Measurements from ENCODE around the gene KRABD2.
"Not testable (repeated sequence)": the region's sequence is repeated elsewhere in the genome, so short reads cannot be mapped to it uniquely, and the experiment has no call there.

Gene KRABD2

GRCh38 chr17:8383143-8383822 lies 6.8 kb upstream of the KRABD2 start, which contains the start of gene RPL26:
Gene RPL26 (minus strand): TSS chr17:8383193. CDS start chr17:8382310, 883 bp downstream.
- WGBS, 3 donors: 0 to 1% (median 0%) methylated on average over 41 to 55 of the region's 55 CpGs

GRCh38 chr17:8382880-8383142 lies 6.3 kb upstream of the KRABD2 start:
- no peaks in the 10 kb centered on the region for H3K36me3 ChIP-seq
- no peaks in the 10 kb centered on the region for H3K9me3 ChIP-seq
- H3K4me3 ChIP-seq: peak overlapping the region; percentile 89
- DNase-seq: no peak
- TF ChIP-seq CTCF (IDR thresholded peaks at IDR 0.05) (no peak), EP300 (IDR thresholded peaks at IDR 0.05) (no peak), POLR2A (IDR thresholded peaks at IDR 0.05) (no peak)
- intact Hi-C loops (cut with DNase I): no loop called here
- H3K4me1 ChIP-seq (ENCODE audit: insufficient read depth): peaks cover 12% of the 10 kb centered on the region
- WGBS, 3 donors: 1 to 2% (median 1%) methylated on average over 15 of the region's 15 CpGs
- no peak overlapping the region for H3K27ac ChIP-seq
- no peaks in the 10 kb centered on the region for H3K27me3 ChIP-seq

More at GRCh38 chr17:8383143-8383822, 6.8 kb upstream of the KRABD2 start, which contains the start of gene RPL26:
- DNase-seq: peak; percentile 95 to 99 (median 95)
- peaks cover 12% of the 10 kb centered on the region for H3K4me1 ChIP-seq (ENCODE audit: insufficient read depth)
- intact Hi-C loops (cut with DNase I): no loop called here
- no peaks in the 10 kb centered on the region for H3K9me3 ChIP-seq
- no peaks in the 10 kb centered on the region for H3K27me3 ChIP-seq
- H3K36me3 ChIP-seq: no peaks in the 10 kb centered on the region
- H3K27ac ChIP-seq: peak within 1 kb of the TSS; percentile 71 to 87
- H3K4me3 ChIP-seq: peak within 1 kb of the TSS; percentile 89
- TF ChIP-seq EP300 (IDR thresholded peaks at IDR 0.05) (no peak), CTCF (IDR thresholded peaks at IDR 0.05) (peak; percentile 90 to 99 (median 99)), POLR2A (IDR thresholded peaks at IDR 0.05) (peak; percentile 77)

- TF ChIP-seq POLR2A (IDR thresholded peaks at IDR 0.05): no peak
- TF ChIP-seq CTCF (IDR thresholded peaks at IDR 0.05): no peak
- no peak for TF ChIP-seq EP300 (IDR thresholded peaks at IDR 0.05)
- H3K36me3 ChIP-seq: no peaks in the 10 kb centered on the region
- H3K9me3 ChIP-seq: no peaks in the 10 kb centered on the region
- H3K27me3 ChIP-seq: no peaks in the 10 kb centered on the region
- WGBS, 3 donors: 8 to 18% (median 9%) methylated on average over 27 of the region's 27 CpGs
- H3K27ac ChIP-seq: no peak overlapping the region
- intact Hi-C loops (cut with DNase I): no loop called here
- peak overlapping the region; percentile 89 for H3K4me3 ChIP-seq
- peaks cover 12% of the 10 kb centered on the region for H3K4me1 ChIP-seq (ENCODE audit: insufficient read depth)
- DNase-seq: no peak
Observed at GRCh38 chr17:8382052-8382879, 5.8 kb upstream of the KRABD2 start.

- H3K4me1 ChIP-seq (ENCODE audit: insufficient read depth): peaks cover 18% of the 10 kb centered on the region
- H3K9me3 ChIP-seq: no peaks in the 10 kb centered on the region
- 26 to 44% (median 29%) methylated on average over 3 of the region's 3 CpGs for WGBS, 3 donors
- H3K27me3 ChIP-seq: no peaks in the 10 kb centered on the region
- DNase-seq: no peak
- intact Hi-C loops (cut with DNase I): no loop called here
- no peak overlapping the region for H3K4me3 ChIP-seq
- H3K27ac ChIP-seq: no peak overlapping the region
- TF ChIP-seq EP300 (IDR thresholded peaks at IDR 0.05) (no peak), CTCF (IDR thresholded peaks at IDR 0.05) (no peak), POLR2A (IDR thresholded peaks at IDR 0.05) (no peak)
- no peaks in the 10 kb centered on the region for H3K36me3 ChIP-seq
Observed at GRCh38 chr17:8380049-8380448, 3.5 kb upstream of the KRABD2 start.

- H3K27ac ChIP-seq; DNase-seq; intact Hi-C loops (cut with DNase I); H3K9me3 ChIP-seq; H3K36me3 ChIP-seq; H3K27me3 ChIP-seq; H3K4me3 ChIP-seq: not testable (repeated sequence)
- 70 to 75% (median 72%) methylated on average over 8 of the region's 8 CpGs for WGBS, 3 donors
- H3K4me1 ChIP-seq (ENCODE audit: insufficient read depth): peaks cover 19% of the 10 kb centered on the region
Observed at GRCh38 chr17:8378117-8378516, 1.6 kb upstream of the KRABD2 start.

Data from ovary (tissue), 7 donors.